Cardiac fibroblast (primary cell): ENCODE results near the gene RBKS.

ENCODE experiments used
- DNase-seq, 2 donors: peaks; one replicate each; pipeline versions ENCODE4 v3.0.0 to v3.0.0-alpha.2; 2010; ENCODE audit warnings: low read depth in 2 of 2
- H3K4me3 ChIP-seq, 2 donors: replicated peaks in 1 of 2; 1 replicate in 1 of 2; 2 replicates in 1 of 2; pipeline ENCODE4 v1.5.1; 2011; ENCODE audit warnings: low read depth in 2 of 2, low read length in 2 of 2, mild to moderate bottlenecking in 2 of 2, moderate library complexity in 1 of 2
- TF ChIP-seq, protein P1 (sequence below): IDR thresholded peaks from one replicate; pipeline ENCODE4 v1.5.1; 2011; ENCODE audit warnings: low read depth, mild to moderate bottlenecking, low read length, inconsistent platforms

RBKS gene

DNA sequence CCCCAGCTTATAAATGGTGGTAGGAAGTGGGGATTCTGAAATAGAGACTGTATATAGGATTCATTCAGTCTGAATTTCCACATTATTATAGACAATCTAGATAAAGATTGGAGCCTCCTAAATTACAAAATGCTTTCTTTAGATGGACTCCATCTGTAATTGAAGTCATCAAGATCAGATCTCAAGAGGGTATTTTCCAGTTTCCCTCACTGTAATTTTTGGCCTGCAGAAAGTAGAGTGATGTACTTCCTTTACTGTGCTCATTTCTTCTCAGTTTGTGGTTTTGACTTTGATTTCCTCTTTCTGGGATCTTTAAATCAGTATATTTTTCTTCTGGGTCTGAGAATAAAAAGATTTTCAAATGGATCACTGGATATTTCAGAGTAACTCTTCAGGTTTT lies 7.5 kb upstream of the RBKS start:
- no peak for DNase-seq
- no peak overlapping the region for H3K4me3 ChIP-seq
- TF ChIP-seq, protein P1, sequence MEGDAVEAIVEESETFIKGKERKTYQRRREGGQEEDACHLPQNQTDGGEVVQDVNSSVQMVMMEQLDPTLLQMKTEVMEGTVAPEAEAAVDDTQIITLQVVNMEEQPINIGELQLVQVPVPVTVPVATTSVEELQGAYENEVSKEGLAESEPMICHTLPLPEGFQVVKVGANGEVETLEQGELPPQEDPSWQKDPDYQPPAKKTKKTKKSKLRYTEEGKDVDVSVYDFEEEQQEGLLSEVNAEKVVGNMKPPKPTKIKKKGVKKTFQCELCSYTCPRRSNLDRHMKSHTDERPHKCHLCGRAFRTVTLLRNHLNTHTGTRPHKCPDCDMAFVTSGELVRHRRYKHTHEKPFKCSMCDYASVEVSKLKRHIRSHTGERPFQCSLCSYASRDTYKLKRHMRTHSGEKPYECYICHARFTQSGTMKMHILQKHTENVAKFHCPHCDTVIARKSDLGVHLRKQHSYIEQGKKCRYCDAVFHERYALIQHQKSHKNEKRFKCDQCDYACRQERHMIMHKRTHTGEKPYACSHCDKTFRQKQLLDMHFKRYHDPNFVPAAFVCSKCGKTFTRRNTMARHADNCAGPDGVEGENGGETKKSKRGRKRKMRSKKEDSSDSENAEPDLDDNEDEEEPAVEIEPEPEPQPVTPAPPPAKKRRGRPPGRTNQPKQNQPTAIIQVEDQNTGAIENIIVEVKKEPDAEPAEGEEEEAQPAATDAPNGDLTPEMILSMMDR, result no peak

- TF ChIP-seq, protein P1, result no peak
- no peak for DNase-seq
- H3K4me3 ChIP-seq, result no peak overlapping the region
Observed at GRCh38 chr2:27893006-27893405, 2.8 kb upstream of the RBKS start.

GRCh38 chr2:27891673-27892105 lies 1.5 kb upstream of the RBKS start:
- TF ChIP-seq, protein P1, result no peak
- no peak overlapping the region for H3K4me3 ChIP-seq
- DNase-seq, result peak; percentile 26 to 49

- DNase-seq, result peak; percentile 86 to 95
Observed at GRCh38 chr2:27890924-27891672, 911 bp upstream of the RBKS start.

DNA sequence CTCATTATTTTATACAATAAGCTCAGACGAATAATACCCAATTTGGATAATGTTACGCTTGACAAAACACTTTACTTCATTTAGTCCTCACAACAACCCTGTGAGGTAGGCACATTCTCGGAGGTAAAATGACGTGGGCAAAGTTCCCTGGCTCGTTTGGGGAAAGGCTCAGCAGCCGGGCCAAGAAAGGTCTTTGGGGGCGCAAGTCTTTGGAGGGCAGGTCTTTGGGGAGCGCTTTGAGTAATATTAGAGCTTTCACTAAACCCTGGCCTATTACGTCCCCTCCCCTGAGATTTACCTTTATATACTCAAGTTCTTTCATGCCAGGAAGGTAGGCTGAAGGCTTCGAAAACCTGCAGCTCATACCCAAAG lies 427 bp downstream of the RBKS start:
- TF ChIP-seq, protein P1, result no peak
- DNase-seq, result peak in 1 of 2 donors; percentile 32
- peak overlapping the region; percentile 74 to 84 for H3K4me3 ChIP-seq

More at GRCh38 chr2:27890924-27891672, 911 bp upstream of the RBKS start:
- TF ChIP-seq, protein P1, result no peak
- peak overlapping the region; percentile 79 to 84 for H3K4me3 ChIP-seq

DNA sequence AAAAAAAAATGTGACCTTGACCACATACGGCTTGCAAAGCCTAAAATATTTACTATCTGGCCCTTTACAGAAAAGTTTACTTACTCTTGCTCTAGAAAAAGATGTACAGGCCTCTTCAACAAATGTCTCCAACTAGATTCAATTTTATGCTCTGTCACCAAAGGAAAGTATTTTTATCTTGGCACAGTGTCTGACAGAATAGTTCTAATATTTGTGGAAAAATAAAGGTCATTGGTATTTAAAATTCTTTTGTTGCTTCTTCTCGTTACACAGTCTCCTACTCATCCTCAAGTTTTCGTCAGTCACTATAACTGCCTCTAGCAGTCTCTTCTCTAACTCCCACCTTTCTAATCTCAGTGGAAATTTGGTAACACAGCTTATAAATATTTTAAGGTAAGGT lies 1.4 kb downstream of the RBKS start:
- peak; percentile 35 to 47 for DNase-seq
- H3K4me3 ChIP-seq, result no peak overlapping the region
- TF ChIP-seq, protein P1, result no peak

DNA sequence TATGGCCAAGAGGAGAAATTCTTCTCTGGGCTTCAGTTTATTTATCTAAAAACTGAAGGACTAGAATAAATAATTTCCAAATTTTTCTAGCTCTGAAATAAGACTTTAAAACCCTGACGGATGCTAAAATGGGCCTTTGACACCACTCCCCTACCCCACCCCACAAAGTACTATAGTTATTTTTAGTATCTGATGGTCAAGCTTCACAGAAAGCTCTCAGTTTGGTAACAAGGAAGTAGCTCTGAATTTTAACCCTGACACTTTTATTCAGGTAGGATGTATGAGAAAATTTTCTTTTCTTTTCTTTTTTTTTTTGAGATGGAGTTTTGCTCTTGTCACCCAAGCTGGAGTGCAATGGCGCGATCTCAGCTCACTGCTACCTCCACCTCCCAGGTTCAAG lies 2.4 kb downstream of the RBKS start:
- H3K4me3 ChIP-seq, result no peak overlapping the region
- TF ChIP-seq, protein P1, result no peak
- DNase-seq, result no peak
